Keratinocyte (primary cell): ENCODE measurements around the gene CDC20B.

Experiments
- EZH2 ChIP-seq: IDR thresholded peaks from one replicate; pipeline ENCODE4 v1.6.1; 2012; ENCODE audit warnings: inconsistent platforms, mild to moderate bottlenecking, low read length, moderate library complexity
- TF ChIP-seq, protein P1 (sequence below), 3 experiments: IDR thresholded peaks in 1 of 3; conservative IDR thresholded peaks in 1 of 3; optimal IDR thresholded peaks in 1 of 3; 2 replicates in 2 of 3; 3 replicates in 1 of 3; pipeline versions ENCODE3 to v1.5.1; 2011; ENCODE audit warnings: low read length in 3 of 3, mild to moderate bottlenecking in 3 of 3, moderate library complexity in 2 of 3, control low read depth in 1 of 3, inconsistent platforms in 1 of 3; ENCODE audit not compliant: insufficient read depth in 2 of 3; ENCODE audit errors: extremely low read depth in 1 of 3

DNA sequence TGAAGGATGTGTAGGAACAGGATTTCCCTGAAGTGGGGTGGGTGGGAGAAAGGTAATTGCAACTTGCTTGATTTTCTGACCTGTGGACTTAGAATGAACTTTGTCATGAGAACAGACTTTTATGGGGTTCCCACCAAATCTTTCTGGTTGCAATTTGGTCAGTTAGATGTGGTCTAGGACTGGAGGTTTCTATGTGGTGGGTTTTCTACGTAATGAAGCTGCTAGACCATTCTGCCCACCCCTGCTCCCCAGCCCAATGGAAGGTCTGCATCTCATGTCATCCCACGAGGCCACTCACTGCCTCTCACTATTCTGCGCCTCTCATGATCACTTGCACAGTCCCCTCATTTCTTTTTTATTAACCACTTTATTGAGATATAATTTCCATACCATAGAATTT is 108.5 kb downstream of the CDC20B start:
- TF ChIP-seq, protein P1, sequence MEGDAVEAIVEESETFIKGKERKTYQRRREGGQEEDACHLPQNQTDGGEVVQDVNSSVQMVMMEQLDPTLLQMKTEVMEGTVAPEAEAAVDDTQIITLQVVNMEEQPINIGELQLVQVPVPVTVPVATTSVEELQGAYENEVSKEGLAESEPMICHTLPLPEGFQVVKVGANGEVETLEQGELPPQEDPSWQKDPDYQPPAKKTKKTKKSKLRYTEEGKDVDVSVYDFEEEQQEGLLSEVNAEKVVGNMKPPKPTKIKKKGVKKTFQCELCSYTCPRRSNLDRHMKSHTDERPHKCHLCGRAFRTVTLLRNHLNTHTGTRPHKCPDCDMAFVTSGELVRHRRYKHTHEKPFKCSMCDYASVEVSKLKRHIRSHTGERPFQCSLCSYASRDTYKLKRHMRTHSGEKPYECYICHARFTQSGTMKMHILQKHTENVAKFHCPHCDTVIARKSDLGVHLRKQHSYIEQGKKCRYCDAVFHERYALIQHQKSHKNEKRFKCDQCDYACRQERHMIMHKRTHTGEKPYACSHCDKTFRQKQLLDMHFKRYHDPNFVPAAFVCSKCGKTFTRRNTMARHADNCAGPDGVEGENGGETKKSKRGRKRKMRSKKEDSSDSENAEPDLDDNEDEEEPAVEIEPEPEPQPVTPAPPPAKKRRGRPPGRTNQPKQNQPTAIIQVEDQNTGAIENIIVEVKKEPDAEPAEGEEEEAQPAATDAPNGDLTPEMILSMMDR (optimal IDR thresholded peaks at IDR 0.05 in 1 of 3, IDR thresholded peaks at IDR 0.05 in 1 of 3, conservative IDR thresholded peaks at IDR 0.05 in 1 of 3; ENCODE audit: extremely low read depth in 1 of 3, insufficient read depth in 2 of 3, low read length in 3 of 3): no peak
- TF ChIP-seq EZH2: no peak
